HG03558 (cell line): ENCODE data around the gene ADK.
"Not testable (repeated sequence)": the region's sequence is repeated elsewhere in the genome, so short reads cannot be mapped to it uniquely, and the experiment has no call there.

Source experiments
- ATAC-seq: cut with Tn5 transposase; IDR thresholded peaks from one replicate; pipeline ENCODE4 v1.9.1; 2021; ENCODE audit warnings: moderate number of reproducible peaks; ENCODE audit not compliant: unreplicated experiment; ENCODE audit errors: extremely low read depth

Gene ADK

GRCh38 chr10:74290708-74291107, 139.7 kb downstream of the ADK start:
- no peak for ATAC-seq

GRCh38 chr10:74292871-74293427, 141.9 kb downstream of the ADK start:
- no peak for ATAC-seq

- no peak for ATAC-seq
Observed at GRCh38 chr10:74293686-74294371, 142.8 kb downstream of the ADK start.

GRCh38 chr10:74297389-74298080, 146.5 kb downstream of the ADK start:
- no peak for ATAC-seq

- not testable (repeated sequence) for ATAC-seq
Observed at GRCh38 chr10:74300074-74300621, 149.1 kb downstream of the ADK start.

- no peak for ATAC-seq
Observed at GRCh38 chr10:74300666-74301065, 149.6 kb downstream of the ADK start.

GRCh38 chr10:74305730-74306129, 154.7 kb downstream of the ADK start:
- ATAC-seq: no peak

- ATAC-seq: no peak
Observed at GRCh38 chr10:74306227-74306982, 155.4 kb downstream of the ADK start.

GRCh38 chr10:74307061-74307651, 156.1 kb downstream of the ADK start:
- ATAC-seq: no peak

- no peak for ATAC-seq
Observed at GRCh38 chr10:74310652-74311257, 159.7 kb downstream of the ADK start.

GRCh38 chr10:74314166-74314565, 163.1 kb downstream of the ADK start:
- no peak for ATAC-seq

GRCh38 chr10:74320026-74320425, 169.0 kb downstream of the ADK start:
- no peak for ATAC-seq

GRCh38 chr10:74320717-74321116, 169.7 kb downstream of the ADK start:
- no peak for ATAC-seq

GRCh38 chr10:74322141-74322540, 171.1 kb downstream of the ADK start:
- no peak for ATAC-seq

- no peak for ATAC-seq
Observed at GRCh38 chr10:74322565-74322964, 171.5 kb downstream of the ADK start.

- ATAC-seq: no peak
Observed at GRCh38 chr10:74328388-74328787, 177.4 kb downstream of the ADK start.

GRCh38 chr10:74329873-74330272, 178.9 kb downstream of the ADK start:
- ATAC-seq: no peak

- no peak for ATAC-seq
Observed at GRCh38 chr10:74330646-74331045, 179.6 kb downstream of the ADK start.

GRCh38 chr10:74332398-74332797, 181.4 kb downstream of the ADK start:
- ATAC-seq: no peak

GRCh38 chr10:74333174-74333573, 182.2 kb downstream of the ADK start:
- no peak for ATAC-seq
